Keratinocyte (primary cell): Measurements from ENCODE around the gene GABRR1. TPM values are rescaled to one million over a fixed set of nuclear protein-coding genes. Genes with fewer than 3 reads are reported as not detected.

Source experiments
- DNase-seq: peaks from one replicate; pipeline ENCODE4 v3.0.0-alpha.2; 2011; ENCODE audit warnings: low read depth, missing footprints, low spot score
- FAIRE-seq: peaks from 2 replicates; lab custom pipeline; 2011; peaks lifted over from hg19 to GRCh38; lab: Jason Lieb, UNC
- H2AFZ ChIP-seq: 2 replicates; pipeline ENCODE4 v1.6.0; 2012; ENCODE audit warnings: low read length, control low read depth, inconsistent platforms; ENCODE audit not compliant: control insufficient read depth
- H3K27ac ChIP-seq: 2 replicates; pipeline ENCODE4 v1.5.1; 2011; ENCODE audit warnings: low read length; ENCODE audit not compliant: control insufficient read depth, insufficient read depth
- H3K27me3 ChIP-seq: 3 replicates; pipeline ENCODE4 v1.6.0; 2011; ENCODE audit warnings: low read length; ENCODE audit not compliant: control insufficient read depth, insufficient read depth; ENCODE audit errors: extremely low read depth
- H3K36me3 ChIP-seq, 2 experiments: 2 replicates in 1 of 2; 3 replicates in 1 of 2; pipeline ENCODE4 v1.5.1; 2011; ENCODE audit warnings: low read length in 2 of 2, mild to moderate bottlenecking in 1 of 2; ENCODE audit not compliant: control insufficient read depth in 2 of 2, insufficient read depth in 2 of 2; ENCODE audit errors: extremely low read depth in 1 of 2
- H3K4me1 ChIP-seq: 3 replicates; pipeline ENCODE4 v1.5.1; 2011; ENCODE audit warnings: low read length; ENCODE audit not compliant: control insufficient read depth, insufficient read depth; ENCODE audit errors: extremely low read depth
- H3K4me2 ChIP-seq: 3 replicates; pipeline ENCODE4 v1.6.0; 2011; ENCODE audit warnings: low read depth, low read length; ENCODE audit not compliant: control insufficient read depth, insufficient read depth; ENCODE audit errors: extremely low read depth
- H3K4me3 ChIP-seq, 3 experiments: fragments of 200-600 bp in 1 of 3; sonication (generic) in 1 of 3; 2 replicates in 2 of 3; 3 replicates in 1 of 3; pipeline ENCODE4 v1.5.1; 2011 to 2016; ENCODE audit warnings: low read length in 3 of 3, mild to moderate bottlenecking in 3 of 3, control low read depth in 2 of 3, inconsistent platforms in 1 of 3, low read depth in 1 of 3, mixed read lengths in 1 of 3, mixed run types in 1 of 3, moderate library complexity in 1 of 3; ENCODE audit not compliant: control insufficient read depth in 2 of 3, insufficient read depth in 2 of 3; ENCODE audit errors: extremely low read depth in 1 of 3
- H3K79me2 ChIP-seq: 2 replicates; pipeline ENCODE4 v1.6.0; 2012; ENCODE audit warnings: low read length; ENCODE audit not compliant: control insufficient read depth, insufficient read depth
- H3K9ac ChIP-seq: 3 replicates; pipeline ENCODE4 v1.6.0; 2011; ENCODE audit warnings: low read length; ENCODE audit not compliant: control insufficient read depth, insufficient read depth; ENCODE audit errors: extremely low read depth
- H3K9me1 ChIP-seq: 3 replicates; pipeline ENCODE4 v1.6.0; 2011; ENCODE audit warnings: low read length; ENCODE audit not compliant: control insufficient read depth, insufficient read depth; ENCODE audit errors: extremely low read depth
- H3K9me3 ChIP-seq: 2 replicates; pipeline ENCODE4 v1.5.1; 2012; ENCODE audit warnings: low read depth, low read length; ENCODE audit not compliant: control insufficient read depth
- H4K20me1 ChIP-seq: 3 replicates; pipeline ENCODE4 v1.6.0; 2011; ENCODE audit warnings: low read length; ENCODE audit not compliant: control insufficient read depth, insufficient read depth; ENCODE audit errors: extremely low read depth
- CTCF ChIP-seq, 3 experiments: IDR thresholded peaks in 1 of 3; conservative IDR thresholded peaks in 1 of 3; optimal IDR thresholded peaks in 1 of 3; 2 replicates in 2 of 3; 3 replicates in 1 of 3; pipeline versions ENCODE3 to v1.5.1; 2011; ENCODE audit warnings: low read length in 3 of 3, mild to moderate bottlenecking in 3 of 3, moderate library complexity in 2 of 3, control low read depth in 1 of 3, inconsistent platforms in 1 of 3; ENCODE audit not compliant: insufficient read depth in 2 of 3; ENCODE audit errors: extremely low read depth in 1 of 3
- EZH2 ChIP-seq: IDR thresholded peaks from one replicate; pipeline ENCODE4 v1.6.1; 2012; ENCODE audit warnings: inconsistent platforms, mild to moderate bottlenecking, low read length, moderate library complexity
- dilution Hi-C: fragments of 300-500 bp; cut with MboI; formaldehyde crosslinking; loops from one replicate; pipeline ENCODE4 v1.7.0; 2020; ENCODE audit warnings: low sequenced_read_pairs; ENCODE audit not compliant: extremely low pct_ligation_motif_present
- polyA plus RNA-seq, 5 experiments: library from polyadenylated mRNA; depleted of rRNA in 3 of 5; stranded (reverse) in 3 of 5; stranded (forward) in 1 of 5; unstranded in 1 of 5; fragments of >200 nt; gene quantifications; 1 replicate in 1 of 5; 2 replicates in 3 of 5; 3 replicates in 1 of 5; pipeline versions ENCODE4 v1.2.1 to v1.2.3, GENCODE V29; 2011 to 2012; ENCODE audit warnings: missing spikeins in 2 of 5, low read depth in 1 of 5, low replicate concordance in 1 of 5

GABRR1 gene
- polyA plus RNA-seq, 1 donor (not counting 4 experiments of a cell fraction or from before 2014, with no cell fraction given), result 0.04 TPM

DNA sequence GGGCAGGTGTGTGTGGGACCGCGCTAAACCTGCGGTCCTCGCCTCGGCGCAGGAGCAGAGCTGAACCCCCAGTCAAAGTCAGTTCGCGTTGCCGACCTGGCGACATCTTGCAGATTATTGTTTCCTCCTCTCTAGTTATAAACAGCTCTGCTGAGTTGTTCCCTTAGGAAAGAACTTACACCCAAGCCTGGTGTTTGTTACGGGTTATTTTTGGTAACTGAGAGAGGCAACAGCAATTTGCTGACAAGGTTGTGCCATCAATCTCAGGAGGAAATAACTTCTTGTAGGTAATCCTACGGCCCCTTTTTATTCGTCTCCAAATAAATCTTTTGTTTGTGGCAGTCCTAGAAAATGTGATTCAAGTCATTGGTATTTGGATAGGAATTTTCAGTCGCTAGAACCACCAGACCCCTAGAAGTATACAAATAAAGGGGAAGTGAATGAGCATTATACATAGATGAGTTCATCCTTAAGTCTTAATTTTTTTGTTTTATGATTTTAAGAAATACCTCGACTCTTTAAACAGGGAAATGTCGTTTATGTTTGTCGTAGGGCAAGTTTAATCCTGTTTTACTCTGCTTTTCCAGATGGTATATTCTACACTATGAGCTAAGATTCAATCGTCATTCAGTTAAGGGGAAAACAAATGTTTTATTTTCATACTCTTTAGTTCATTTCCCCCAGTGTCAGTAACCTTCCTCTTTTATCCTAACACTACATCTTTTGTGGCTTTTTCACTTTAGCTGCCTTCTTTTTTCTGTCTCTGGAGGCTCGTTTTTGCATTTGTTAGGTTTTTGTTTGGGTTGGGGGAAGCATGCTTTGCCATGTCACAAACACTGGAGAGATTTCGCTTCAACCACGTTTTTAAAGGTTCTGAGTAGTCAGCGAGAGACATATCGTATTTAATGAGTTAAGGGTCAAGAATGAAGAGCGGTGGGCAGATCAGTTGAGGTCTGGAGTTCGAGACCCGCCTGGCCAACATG lies 70.1 kb downstream of the GABRR1 start:
- no peaks in the 10 kb centered on the region for H3K27me3 ChIP-seq
- DNase-seq, result no peak
- peak overlapping the region; percentile 58 for H3K4me2 ChIP-seq
- H3K9ac ChIP-seq, result peak overlapping the region; percentile 82
- TF ChIP-seq EZH2 (no peak), CTCF (optimal IDR thresholded peaks at IDR 0.05 in 1 of 3, IDR thresholded peaks at IDR 0.05 in 1 of 3, conservative IDR thresholded peaks at IDR 0.05 in 1 of 3; ENCODE audit: extremely low read depth in 1 of 3, insufficient read depth in 2 of 3, low read length in 3 of 3) (no peak)
- peak overlapping the region; percentile 75 for H3K27ac ChIP-seq
- H3K79me2 ChIP-seq, result peaks cover 3% of the 10 kb centered on the region
- no peaks in the 10 kb centered on the region for H3K36me3 ChIP-seq
- FAIRE-seq, result peak; percentile 39
- H3K9me1 ChIP-seq, result no peaks in the 10 kb centered on the region
- dilution Hi-C loops, result no loop called here
- peak overlapping the region; percentile 50 to 87 (median 75) for H3K4me3 ChIP-seq
- H4K20me1 ChIP-seq, result no peaks in the 10 kb centered on the region
- peak overlapping the region; percentile 88 for H2AFZ ChIP-seq
- no peaks in the 10 kb centered on the region for H3K4me1 ChIP-seq
- H3K9me3 ChIP-seq, result no peaks in the 10 kb centered on the region

- FAIRE-seq, result no peak
- Histone ChIP-seq H3K4me1 (no peaks in the 10 kb centered on the region), H3K36me3 (no peaks in the 10 kb centered on the region), H3K9me1 (no peaks in the 10 kb centered on the region), H3K4me3 (peak within 1 kb of the TSS; percentile 50 to 87 (median 75)), H3K9ac (peak within 1 kb of the TSS; percentile 82), H3K9me3 (no peaks in the 10 kb centered on the region), H3K27ac (peak within 1 kb of the TSS; percentile 75), H3K4me2 (peak within 1 kb of the TSS; percentile 58), H3K79me2 (peaks cover 3% of the 10 kb centered on the region), H2AFZ (peak within 1 kb of the TSS; percentile 88), H3K27me3 (no peaks in the 10 kb centered on the region), H4K20me1 (no peaks in the 10 kb centered on the region)
- TF ChIP-seq EZH2, result no peak
- TF ChIP-seq CTCF (optimal IDR thresholded peaks at IDR 0.05 in 1 of 3, IDR thresholded peaks at IDR 0.05 in 1 of 3, conservative IDR thresholded peaks at IDR 0.05 in 1 of 3; ENCODE audit: extremely low read depth in 1 of 3, insufficient read depth in 2 of 3, low read length in 3 of 3), result no peak
- dilution Hi-C loops, result no loop called here
- no peak for DNase-seq
These were observed 71.0 kb downstream of the GABRR1 start, which contains the start of gene PM20D2 for GRCh38 chr6:89145956-89146717. Gene PM20D2 (plus strand): TSS chr6:89146055. CDS start chr6:89146145, 90 bp downstream.
